DMS153 treated with DMSO at 0.1 percent for 48 hours (cell line): ENCODE measurements around the gene NECAP2.
"Not testable (repeated sequence)": the region's sequence is repeated elsewhere in the genome, so short reads cannot be mapped to it uniquely, and the experiment has no call there.

Source experiments
- DNase-seq: peaks from one replicate; lab custom pipeline; 2025; ENCODE audit not compliant: unreplicated experiment; lab: John Stamatoyannopoulos, UW

The NECAP2 gene

DNA sequence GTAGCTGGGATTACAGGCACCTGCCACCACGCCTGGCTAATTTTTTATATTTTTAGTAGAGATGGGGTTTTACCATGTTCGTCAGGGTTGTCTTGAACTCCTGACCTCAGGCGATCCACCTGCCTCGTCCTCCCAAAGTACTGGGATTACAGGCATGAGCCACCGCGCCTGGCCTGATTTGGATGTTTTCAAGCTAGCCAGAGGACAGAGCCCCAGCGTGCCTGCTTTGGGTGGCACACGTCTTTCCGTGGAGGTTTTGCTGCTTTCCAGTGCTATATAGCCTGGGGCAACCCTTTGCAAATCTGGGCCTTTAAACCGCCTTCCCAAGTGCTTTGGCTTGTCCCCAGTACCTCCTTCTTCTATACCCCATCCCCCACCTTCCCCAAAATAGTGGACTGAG is 15.6 kb downstream of the NECAP2 start:
- not testable (repeated sequence) for DNase-seq

GRCh38 chr1:16458831-16459230 is 18.3 kb downstream of the NECAP2 start:
- no peak for DNase-seq

DNA sequence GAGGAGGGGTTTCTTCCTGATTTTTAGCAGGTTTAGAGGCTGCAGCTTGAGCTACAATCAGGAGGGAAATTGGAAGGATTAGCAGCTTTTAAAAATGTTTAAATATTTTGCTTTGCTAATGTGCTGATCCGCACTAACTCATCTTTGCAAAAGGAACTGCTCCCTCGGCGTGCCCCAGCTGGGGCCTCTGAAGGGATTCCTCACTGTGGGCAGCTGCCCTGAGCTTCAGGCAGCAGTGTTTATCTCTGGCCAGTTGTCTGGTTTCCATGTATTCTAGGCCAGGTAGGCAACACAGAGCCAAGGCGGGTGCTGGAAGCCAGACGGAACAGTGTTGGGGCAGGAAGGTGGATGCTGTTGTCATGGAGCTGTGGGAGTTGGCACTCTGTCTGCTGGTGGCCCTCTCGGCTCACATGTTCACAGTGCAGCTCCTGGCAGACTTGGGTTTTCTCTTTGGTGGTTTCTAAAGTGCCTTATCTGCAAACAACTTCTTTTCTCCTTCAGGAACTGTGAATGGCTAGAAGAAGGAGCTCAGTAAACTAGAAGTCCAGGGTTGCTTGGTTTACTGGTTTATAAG is 18.9 kb downstream of the NECAP2 start:
- no peak for DNase-seq

GRCh38 chr1:16461681-16462080 is 21.2 kb downstream of the NECAP2 start:
- no peak for DNase-seq

GRCh38 chr1:16462773-16463330 is 22.3 kb downstream of the NECAP2 start:
- DNase-seq, result no peak

DNA sequence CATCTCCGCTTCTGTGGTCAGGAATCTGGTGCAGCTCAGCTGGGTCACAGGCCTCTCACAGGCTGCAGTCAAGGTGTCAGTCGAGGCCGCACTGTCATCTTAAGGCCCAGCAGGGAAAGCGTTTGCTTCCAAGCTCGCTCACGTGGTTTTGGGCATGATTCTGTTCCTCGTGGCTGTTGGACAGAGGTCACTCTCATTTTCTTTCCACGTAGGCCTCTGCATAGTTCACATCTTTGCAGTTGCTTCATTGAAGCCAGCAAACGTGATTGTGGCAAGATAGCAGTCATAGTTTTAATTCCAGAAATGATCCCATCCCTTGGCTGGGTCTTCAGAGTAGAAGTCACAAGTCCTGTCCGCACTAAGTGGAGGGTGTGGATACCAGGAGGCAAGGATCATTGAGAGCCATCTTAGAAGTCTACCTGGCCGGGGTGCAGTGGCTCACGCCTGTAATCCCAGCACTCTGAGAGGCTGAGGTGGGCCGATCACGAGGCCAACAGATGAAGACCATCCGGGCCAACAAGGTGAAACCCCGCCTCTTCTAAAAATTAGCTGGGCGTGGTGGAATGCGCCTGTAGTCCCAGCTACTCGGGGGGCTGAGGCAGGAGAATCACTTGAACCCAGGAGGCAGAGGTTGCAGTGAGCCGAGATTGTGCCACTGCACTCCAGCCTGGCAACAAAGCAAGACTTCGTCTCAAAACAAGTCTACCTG is 24.5 kb downstream of the NECAP2 start:
- DNase-seq, result no peak

DNA sequence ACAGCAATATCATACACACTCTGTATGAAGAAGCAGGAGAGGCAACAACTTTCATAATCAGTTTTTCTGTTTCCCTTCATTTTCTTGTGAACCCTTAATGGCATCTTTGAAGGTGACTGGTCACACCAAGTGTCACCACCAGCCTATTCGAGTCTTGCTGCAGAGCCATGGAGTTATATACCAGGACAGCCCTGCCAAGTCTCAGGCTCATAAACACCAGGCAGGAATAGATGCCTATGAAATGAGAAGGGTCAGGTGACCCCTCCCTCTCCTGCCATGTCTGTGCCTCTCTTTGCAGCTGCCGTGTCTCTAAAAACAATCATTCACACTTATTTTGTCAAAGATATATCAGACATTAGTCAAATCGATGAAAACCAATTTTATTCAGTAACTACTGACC is 28.0 kb downstream of the NECAP2 start:
- DNase-seq, result no peak

DNA sequence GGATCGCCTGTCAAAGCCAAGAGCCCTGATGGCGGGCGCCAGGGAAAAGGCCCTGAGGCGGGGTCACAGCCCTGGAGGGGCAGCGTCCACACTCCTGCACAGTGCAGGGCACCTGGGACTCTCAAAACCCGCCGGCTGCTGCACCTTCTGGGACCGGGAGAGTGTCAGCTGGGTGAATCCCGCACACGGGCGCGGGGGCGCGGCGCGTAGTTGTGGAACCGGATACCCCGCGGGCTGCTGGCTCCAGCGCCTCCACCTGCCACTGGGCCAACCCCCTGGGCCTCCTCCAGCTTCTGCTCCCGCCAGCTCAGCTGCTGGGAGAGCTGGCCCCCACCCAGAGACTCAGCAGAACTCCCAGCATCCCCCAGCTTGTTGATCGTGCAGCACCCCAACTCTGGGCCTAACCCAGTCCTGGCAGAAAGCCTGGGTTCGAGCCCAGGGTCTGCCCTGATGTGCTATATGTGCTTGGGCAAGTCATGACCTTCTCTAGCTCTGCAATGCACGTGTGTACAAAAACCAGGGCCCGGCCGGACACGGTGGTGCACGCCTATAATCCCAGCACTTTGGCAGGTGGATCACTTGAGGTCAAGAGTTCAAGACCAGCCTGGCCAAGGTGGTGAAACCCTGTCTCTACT is 33.8 kb downstream of the NECAP2 start:
- DNase-seq, result no peak

GRCh38 chr1:16474891-16475290 is 34.4 kb downstream of the NECAP2 start:
- DNase-seq, result not testable (repeated sequence)

DNA sequence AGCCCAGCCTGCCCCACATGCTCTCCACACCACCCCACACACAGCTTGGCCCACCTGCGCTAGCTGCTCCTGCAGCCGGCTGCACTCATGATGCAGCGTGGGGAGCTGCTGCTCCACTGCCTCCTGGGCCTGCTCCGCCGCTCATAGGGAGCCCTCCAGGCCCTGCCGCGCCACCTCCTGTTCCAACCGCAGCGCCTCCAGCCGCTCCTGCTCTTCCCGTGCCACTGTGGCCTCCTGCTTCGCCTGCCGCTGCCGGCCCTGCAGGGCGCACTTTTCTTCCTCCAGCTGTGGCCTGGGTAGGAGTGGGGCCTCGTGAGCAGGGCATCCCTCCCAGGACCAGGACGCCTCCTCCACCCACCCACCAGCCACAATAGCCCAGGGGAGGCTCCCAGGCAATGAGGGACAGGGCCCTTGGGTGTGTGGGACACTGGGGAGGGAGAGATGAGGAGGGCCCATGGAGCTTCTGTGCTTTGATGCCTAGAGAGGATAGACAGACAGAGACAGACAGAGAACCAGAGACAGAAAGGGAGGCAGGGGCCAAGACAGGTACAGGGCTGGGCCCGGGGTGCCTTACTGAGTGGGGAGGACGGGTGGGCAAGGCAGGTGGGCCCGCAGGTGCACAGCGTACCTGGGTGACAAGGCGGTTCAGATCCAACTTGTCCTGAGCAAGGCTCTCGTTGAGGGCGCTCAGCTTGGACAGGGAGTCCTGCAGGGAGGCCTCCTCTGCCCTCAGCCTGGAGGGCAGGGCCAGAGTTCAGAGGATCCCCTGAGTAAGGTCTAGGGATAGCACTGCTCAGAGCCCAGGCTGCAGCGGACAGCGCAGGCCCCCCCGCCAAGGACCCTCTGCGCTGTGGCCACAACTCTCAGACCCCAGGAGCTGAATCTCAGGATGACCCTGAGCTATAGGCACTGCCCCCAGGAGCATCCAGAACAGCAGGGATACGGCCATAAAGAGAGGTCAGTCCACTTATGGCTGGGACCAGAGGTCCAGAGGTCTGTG is 35.5 kb downstream of the NECAP2 start:
- not testable (repeated sequence) for DNase-seq

DNA sequence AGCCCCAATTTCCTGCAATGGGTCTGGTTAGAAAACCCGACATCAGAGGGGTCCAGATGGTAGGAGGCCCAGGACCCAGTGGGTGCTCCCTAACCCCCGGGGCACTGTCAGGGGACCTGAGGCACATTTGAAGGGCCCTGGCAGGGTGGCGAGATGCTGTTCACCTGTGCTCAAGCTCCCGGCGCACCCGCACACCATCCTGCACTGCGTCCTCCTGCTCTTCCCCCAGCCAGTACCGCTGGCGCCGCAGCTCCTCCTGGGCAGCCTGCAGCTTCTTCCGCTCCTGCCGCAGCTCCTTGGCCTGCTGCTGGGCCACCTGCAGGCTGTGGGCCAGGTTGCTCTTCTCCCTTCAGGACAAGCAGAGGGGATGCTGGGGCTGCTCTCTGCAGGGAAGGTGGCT is 37.6 kb downstream of the NECAP2 start:
- no peak for DNase-seq

DNA sequence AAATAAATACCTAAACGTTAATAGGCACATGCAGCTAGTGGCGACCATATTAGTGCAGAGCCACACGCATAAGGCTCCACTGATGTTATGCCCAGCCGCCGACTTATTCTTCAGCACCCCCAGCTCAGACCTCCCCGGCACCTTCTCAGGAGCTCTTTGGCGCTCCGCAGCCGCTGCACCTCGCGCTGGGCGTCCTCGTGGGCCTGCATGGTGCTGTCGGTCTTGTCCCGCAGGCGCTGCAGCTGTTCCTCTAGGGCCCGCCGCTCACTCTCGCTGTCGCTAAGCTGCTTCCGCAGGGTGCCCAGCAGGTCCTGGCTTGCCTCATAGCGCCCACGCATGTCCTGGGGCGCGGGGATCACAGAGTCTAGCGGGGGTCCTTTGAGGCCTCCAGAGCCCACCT is 42.6 kb downstream of the NECAP2 start:
- not testable (repeated sequence) for DNase-seq

DNA sequence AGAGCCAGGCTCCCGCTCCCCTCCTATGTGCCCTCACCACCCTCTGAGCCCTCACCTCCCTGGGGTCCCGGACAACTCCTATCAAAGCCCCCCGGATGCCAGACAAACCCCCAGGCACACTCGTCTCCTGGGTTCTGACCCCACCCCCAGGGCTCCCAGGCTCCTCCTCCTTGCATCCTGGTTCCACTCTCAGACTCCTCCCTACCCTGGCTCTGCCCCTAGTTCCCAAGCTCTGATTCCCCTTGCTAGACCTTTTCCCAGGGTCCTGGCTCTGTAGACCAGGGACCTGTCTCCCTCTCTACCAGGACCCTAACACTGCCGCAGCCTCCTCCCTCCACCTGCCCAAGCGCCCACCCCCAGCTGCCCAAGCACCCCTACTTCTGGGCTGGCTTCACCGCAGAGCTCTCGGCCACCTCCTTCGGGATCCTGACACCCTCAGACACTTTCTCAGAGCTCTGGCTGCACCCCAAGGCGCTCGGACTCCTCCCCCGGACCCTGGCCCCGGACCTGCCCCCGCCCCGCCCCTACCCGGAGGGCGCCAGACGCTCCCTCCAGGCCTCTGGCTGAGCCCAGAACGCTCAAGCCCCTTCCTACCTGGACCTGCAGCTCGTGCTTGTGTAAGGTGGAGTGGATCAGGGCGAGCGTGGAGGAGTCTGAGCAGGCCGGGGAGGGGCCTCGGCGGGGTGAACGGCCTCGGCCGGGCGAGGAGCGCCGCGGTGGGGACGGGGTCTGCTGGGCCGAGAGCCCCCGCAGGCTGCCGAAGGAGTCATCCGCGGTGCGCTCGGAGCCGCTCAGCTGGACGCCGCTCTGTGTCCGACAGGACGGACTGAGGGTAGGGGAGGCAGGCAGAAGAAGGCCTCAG is 43.3 kb downstream of the NECAP2 start:
- not testable (repeated sequence) for DNase-seq

GRCh38 chr1:16484501-16484835 is 43.9 kb downstream of the NECAP2 start:
- DNase-seq, result no peak

GRCh38 chr1:16484931-16485330 is 44.4 kb downstream of the NECAP2 start:
- DNase-seq, result no peak

DNA sequence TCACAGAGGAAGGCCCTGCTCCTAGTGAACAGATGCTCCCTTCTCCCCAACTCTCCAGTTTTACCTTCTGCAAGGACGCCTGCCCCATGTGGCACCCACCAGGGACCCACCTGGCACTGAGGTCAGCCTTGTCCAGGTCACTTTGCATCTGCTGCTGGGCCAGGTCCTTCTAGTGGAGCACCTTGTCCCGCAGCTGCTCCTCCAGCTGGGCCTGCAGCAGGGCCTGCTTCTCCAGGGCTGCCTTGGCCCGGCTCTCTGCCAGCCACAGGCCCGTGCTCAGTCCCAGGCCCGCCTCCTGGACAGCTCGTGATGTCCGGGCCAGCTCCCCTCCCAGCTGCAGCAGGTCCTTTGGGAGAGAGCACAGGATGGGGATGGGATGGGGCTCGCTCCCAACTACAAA is 45.8 kb downstream of the NECAP2 start:
- DNase-seq, result not testable (repeated sequence)

DNA sequence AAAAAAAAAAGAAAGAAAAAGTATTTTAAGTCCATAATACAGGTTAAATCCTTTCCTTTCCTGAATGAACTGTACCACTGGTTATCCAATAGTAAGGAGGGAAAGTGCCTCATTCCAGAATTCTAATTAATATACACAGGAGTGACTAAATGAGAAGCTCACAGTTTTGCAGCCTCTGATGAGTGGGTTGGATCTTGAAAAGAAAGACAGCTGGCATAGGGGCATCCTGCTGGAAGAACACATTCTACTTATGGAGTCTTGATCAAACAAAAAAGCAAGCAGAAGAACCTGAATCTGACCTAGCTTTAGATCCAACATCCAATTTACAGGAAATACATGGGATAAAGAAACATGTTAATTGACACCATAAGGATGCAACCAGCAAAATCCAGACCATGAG is 46.5 kb downstream of the NECAP2 start:
- DNase-seq, result not testable (repeated sequence)

DNA sequence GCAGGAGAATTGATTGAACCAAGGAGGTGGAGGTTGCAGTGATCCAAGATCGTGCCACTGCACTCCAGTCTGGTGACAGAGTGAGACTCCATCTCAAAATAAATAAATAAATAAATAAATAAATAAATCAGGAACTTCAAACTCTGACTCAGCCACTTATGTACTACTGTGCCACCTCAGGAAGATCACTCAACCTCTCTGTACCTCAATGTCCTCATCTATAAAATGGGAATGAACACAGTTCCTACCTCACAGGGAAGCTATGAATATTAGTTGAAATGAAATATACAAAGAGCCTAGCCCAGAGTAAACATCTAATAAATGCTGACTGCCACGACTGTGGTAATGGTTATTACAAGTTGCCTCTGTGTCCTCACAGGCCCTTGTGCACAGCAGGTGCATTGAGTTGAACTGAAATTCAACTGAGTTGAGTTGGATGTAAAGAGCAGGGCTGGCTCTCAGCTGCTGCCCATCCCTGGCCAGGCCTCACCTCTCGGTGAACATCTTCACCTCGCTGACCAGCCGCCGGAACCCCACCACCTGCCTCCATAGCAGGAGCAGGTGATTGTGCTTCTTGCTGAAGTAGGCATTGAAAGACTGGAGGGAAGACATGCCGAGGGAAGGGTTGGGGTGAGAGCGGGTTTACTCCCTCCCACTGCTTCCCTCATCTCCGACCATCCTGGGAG is 48.8 kb downstream of the NECAP2 start:
- not testable (repeated sequence) for DNase-seq

- no peak for DNase-seq
Observed at GRCh38 chr1:16491056-16491675, 50.6 kb downstream of the NECAP2 start.
